Activated CD8-positive, alpha-beta memory T cell treated with anti-CD3 and anti-CD28 coated beads for 24 hours (primary cell): Measurements from ENCODE around the gene SMIM3.
"Not testable (repeated sequence)": the region's sequence is repeated elsewhere in the genome, so short reads cannot be mapped to it uniquely, and the experiment has no call there.

Experiments used
- DNase-seq: peaks from one replicate; pipeline ENCODE4 v3.0.0-alpha.2; 2020

SMIM3 gene

GRCh38 chr5:150801117-150801927 is 22.8 kb downstream of the SMIM3 start:
- DNase-seq = no peak

- DNase-seq = no peak
These were observed 25.8 kb downstream of the SMIM3 start for GRCh38 chr5:150804388-150804787.

- no peak for DNase-seq
These were observed 30.8 kb downstream of the SMIM3 start for GRCh38 chr5:150809363-150809762.

GRCh38 chr5:150815010-150815409 is 36.5 kb downstream of the SMIM3 start:
- no peak for DNase-seq

- DNase-seq = no peak
These were observed 38.4 kb downstream of the SMIM3 start for GRCh38 chr5:150816946-150817345.

- DNase-seq = no peak
These were observed 51.2 kb downstream of the SMIM3 start for GRCh38 chr5:150829744-150830143.

GRCh38 chr5:150831821-150832220 is 53.3 kb downstream of the SMIM3 start:
- DNase-seq = not testable (repeated sequence)

- DNase-seq = no peak
These were observed 57.5 kb downstream of the SMIM3 start for GRCh38 chr5:150836064-150836463.

GRCh38 chr5:150836703-150837102 is 58.1 kb downstream of the SMIM3 start:
- DNase-seq = no peak

- DNase-seq = not testable (repeated sequence)
These were observed 66.8 kb downstream of the SMIM3 start for GRCh38 chr5:150845185-150845859.

GRCh38 chr5:150846308-150846653 is 67.7 kb downstream of the SMIM3 start, which contains the start of gene IRGM:
IRGM (plus strand) TSS chr5:150846521; CDS start chr5:150848124, 1,603 bp downstream.
- not testable (repeated sequence) for DNase-seq
